HUDEP-2 (cell line): ENCODE results near the gene PRC1.
"Not testable (repeated sequence)": the region's sequence is repeated elsewhere in the genome, so short reads cannot be mapped to it uniquely, and the experiment has no call there.

Experiments
- DNase-seq, 76 experiments: peaks; one replicate each; lab custom pipeline; 2025; ENCODE audit not compliant: unreplicated experiment in 76 of 76; lab: John Stamatoyannopoulos, UW

Gene PRC1

GRCh38 chr15:90934949-90935751, 59.2 kb downstream of the PRC1 start, which contains the start of gene UNC45A:
UNC45A (plus strand) TSS chr15:90935285; CDS start chr15:90935325, 40 bp downstream.
- peak in 74 of 76 experiments; percentile 12 to 93 (median 80) for DNase-seq

- DNase-seq = peak in 74 of 76 experiments; percentile 17 to 89 (median 72)
Measured at GRCh38 chr15:90934256-90934948, 59.9 kb downstream of the PRC1 start.

GRCh38 chr15:90933301-90933700, 61.0 kb downstream of the PRC1 start:
- peak in 50 of 76 experiments; percentile 4 to 67 (median 36) for DNase-seq

- DNase-seq = no peak
Measured at GRCh38 chr15:90932660-90932991, 61.7 kb downstream of the PRC1 start.

GRCh38 chr15:90931828-90932659, 62.3 kb downstream of the PRC1 start, which contains the start of gene HDDC3:
HDDC3 (minus strand) TSS chr15:90932549; CDS start chr15:90932540, 9 bp downstream.
- peak; percentile 45 to 93 (median 85) for DNase-seq

- no peak for DNase-seq
Measured at GRCh38 chr15:90931575-90931827, 62.8 kb downstream of the PRC1 start.

DNA sequence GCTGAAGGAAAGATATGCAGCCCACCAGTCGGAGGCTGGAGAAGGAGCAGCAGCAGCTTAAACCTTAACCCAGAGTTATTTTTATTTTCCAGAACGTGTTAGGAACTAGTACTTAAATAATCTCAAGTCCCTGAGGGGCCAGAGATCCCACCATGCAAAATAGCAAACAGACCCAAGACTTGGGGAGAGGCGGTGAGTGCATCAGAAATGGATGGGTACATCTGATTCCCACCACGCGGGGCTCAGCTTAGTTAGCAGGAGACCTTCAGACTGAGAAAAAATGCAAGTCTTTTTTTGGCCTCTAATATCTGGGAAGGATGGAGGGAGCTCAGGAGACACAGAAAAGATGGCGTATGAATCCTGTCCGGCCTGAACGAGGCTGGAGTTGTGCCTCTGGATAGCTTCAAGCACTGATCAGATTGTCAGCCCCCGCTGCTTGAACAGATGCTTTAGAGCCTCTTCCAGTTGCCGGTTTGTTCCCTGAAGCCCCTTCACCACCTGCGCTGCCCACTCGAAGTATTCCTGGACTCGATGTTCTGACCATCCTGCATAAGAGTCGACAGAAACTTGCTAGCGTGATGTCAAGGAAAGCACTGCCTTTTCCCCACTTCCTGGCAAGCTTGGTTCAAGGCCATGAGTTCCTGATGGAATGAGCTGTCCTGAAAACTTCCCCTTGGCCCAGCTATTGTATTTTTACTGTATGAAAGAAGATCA, 63.3 kb downstream of the PRC1 start:
- peak in 1 of 76 experiments; percentile 28 for DNase-seq

GRCh38 chr15:90929246-90930019, 64.9 kb downstream of the PRC1 start:
- DNase-seq = peak in 1 of 76 experiments; percentile 51

DNA sequence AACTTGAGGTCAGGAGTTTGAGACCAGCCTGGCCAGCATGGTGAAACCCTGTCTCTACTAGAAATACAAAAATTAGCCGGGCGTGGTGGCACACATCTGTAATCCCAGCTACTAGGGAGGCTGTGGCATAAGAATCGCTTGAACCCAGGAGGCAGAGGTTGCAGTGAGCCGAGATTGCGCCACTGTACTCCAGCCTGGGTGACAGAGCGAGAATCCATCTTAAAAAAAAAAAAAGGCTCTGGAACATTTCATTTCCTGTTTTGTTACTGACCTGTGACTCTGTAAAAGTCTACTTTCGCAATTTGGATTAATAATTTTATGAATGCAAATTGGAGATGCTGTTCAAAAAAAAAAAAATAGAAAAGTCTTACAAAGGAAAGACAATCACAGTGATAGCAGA, 66.2 kb downstream of the PRC1 start:
- DNase-seq = not testable (repeated sequence)

GRCh38 chr15:90926766-90927165, 67.6 kb downstream of the PRC1 start:
- DNase-seq = not testable (repeated sequence)

GRCh38 chr15:90924375-90924774, 70.0 kb downstream of the PRC1 start:
- DNase-seq = no peak

DNA sequence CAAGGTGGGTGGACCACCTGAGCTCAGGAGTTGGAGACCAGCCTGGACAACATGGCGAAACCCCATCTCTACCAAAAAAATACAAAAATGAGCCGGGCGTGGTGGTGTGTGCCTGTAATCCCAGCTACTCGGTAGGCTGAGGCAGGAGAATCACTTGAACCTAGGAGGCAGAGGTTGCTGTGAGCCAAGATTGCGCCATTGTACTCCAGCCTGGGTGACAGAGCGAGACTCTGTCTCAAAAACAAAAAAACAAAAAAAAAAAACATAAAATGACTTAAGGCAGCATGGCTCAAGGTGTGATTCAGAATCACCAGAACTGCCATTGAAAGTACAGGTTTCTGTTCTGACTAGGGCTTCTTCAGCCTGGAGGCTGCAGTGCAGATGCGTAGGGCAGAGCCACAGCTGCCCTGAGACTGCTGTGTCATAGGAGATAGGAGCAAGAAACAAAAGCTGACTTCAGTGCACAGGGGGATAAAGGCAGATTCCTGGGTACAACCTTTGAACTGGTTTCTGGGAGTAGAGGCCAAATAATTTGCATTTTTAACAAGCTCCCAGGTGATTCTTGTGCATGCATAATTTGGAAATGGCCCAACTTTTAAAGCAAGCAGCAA, 71.5 kb downstream of the PRC1 start:
- peak in 8 of 76 experiments; percentile 5 to 38 (median 18) for DNase-seq

DNA sequence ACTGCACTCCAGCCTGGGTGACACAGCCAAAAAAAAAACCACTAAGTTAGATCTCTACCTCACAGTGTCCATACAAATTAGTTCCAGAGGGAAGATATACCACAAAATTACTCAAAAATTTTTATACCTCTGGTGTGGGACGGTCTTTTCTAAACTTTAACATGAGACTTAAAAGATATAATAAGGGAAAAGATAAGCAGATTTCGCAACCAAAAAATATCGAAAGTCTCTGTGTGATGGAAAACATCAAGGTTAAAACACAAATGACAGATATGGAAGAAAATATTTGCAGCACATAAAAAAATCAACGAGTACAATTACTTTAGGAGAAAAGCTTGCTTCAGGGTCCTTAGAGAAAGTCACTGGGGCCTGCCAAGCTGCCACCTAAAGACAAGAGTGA, 72.4 kb downstream of the PRC1 start:
- no peak for DNase-seq

GRCh38 chr15:90918835-90919234, 75.5 kb downstream of the PRC1 start:
- no peak for DNase-seq

DNA sequence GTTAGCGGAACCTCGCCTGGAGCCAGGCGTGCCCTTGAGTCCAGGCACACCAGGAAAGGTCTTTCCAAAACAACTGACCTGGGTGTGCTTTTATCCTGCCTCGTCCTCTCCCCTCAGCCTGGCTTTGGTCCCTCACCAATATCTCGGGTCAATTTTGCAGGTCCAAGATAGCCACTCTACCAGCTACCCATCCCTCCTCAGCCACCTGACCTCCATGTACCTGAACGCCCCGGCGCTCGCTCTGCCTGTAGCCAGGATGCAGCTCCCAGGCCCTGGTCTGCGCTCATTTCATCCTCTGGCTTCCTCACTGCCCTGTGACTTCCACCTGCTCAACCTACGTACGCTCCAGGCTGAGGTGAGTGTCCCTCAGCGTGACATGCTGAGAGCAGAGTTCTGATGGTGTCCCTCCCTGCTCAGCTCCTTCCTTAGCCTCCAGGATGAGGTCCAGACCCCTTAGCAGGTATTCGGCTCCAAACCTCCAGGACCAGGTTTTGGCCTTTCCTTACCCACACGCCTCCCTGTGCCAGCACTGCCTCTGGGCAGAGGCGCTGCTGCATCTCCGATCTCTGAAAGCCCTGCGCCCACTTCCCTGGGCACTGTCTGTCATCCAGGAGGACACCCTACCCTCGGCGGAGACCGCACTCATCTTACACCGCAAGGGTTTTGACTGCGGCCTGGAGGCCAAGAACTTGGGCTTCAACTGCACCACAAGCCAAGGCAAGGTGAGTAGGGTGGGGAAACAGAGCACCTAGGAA, 76.1 kb downstream of the PRC1 start:
- DNase-seq = no peak

GRCh38 chr15:90917569-90917968, 76.8 kb downstream of the PRC1 start:
- DNase-seq = no peak

DNA sequence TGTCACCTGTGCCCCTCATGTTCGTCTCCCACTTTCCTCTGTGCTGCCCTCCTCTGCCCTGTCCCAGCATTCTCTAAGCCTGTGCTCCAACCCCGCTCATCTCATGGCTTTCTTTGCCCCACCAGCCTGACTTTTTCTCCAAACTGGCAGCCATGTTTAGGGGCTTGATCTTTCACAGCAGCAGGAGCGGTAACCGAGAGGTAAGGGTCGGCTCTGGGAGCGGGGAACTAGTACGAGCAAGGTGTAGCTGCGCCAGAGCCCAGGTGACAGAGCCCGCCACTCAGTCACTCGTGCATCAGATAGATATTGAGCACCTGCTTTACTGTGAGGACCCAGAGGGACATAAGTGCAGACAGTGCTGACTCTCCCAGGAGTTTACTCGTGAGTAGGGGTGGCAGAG, 77.9 kb downstream of the PRC1 start:
- DNase-seq = no peak
